CD4-positive, alpha-beta T cell treated with Interleukin-2 at 100 ng/mL for 4 hours (primary cell): ENCODE results near the gene NKX2-3.

Source experiments
- DNase-seq: peaks from one replicate; pipeline ENCODE4 v3.0.0-alpha.2; 2020; ENCODE audit warnings: low spot score

NKX2-3 gene

GRCh38 chr10:99526861-99527504 lies 5.8 kb upstream of the NKX2-3 start:
- DNase-seq = no peak

DNA sequence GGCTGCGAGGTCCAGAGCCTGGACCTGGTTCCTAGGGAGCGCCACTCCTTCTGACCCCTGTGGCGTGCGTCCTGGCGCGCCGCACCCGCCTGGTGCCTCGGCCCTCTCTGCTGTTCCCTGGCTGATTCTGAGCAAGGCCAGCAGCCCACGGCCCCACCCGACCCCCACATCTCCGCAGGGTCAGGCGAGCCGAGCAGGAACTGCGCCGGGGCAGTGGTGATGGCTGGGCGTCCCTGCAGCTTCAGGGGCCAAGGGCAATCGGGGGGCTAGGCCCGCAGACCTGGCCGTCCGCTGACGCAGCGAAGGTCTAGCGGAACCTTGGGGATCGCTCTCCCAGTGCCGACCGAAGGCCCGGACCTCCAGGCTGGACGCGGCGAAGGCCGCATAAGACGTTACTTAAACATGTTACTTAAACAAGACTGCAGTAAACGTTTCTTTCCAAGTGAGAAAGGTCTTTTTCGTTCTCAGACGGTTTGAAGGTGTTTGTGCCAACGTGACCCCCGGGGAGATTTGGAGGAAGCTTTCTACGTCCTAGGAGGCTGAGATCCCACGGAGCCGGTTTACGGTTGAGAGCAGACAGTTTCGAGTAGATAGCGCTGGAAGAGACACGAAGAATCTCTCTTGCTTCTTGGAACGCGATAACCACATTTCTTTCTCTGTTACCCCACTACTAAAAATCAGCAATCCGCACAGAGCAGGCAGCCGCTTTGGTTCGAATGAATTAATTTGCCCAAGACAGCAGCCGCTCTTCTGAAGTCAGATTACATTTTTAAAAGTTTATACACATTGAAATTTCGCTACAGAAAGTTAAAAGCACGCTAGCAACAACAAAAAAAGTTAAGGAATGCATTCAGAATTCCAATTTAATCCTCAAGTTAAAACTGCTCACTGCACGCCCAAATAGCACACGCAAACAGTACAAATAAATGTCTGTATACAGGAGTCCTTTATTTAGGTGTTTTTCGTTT lies 4.9 kb upstream of the NKX2-3 start:
- no peak for DNase-seq

DNA sequence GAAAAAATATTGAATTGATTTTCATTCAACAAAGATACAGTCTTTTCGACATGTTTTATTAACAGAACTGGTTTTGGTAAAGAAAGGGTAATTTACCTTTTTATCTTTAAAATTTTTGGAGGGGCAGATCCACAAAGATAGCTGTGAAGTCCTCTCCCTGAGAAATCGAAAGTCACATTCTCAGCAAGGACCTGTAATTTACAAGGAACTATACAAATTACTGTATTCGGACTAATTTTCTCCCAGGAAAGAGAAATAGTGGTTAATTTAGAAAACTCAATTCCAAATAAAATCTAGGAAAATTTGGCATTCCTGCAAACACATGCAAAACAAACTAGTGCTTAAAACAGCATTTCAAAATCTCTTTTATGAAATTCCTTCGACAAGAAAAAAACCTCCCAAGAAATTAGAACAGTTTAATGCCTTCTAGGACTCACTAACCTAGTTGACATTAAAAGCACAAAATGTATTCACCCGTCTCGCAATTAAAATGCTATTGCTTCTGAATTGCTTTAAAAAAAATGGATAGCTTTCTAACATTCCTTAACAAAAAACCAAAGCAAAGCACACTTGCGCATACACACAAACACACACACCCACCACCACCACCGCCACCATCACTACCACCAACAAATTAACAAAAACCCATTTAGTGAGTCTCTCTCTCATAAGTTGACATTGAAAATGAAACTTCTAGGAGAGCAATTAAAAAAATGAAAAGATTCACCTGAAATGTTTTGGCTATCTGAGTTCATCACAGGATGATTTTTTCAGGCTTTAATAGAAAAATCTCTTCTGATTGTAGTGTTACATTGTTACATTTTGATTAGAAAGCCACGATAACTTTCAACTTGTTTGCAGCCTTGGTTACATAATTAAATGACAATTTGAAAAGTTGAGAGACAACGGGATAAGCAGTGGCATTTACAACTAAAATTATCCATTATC lies 4.0 kb upstream of the NKX2-3 start:
- DNase-seq = no peak

- DNase-seq = no peak
Measured at GRCh38 chr10:99529591-99530107, 3.1 kb upstream of the NKX2-3 start.

- no peak for DNase-seq
Measured at GRCh38 chr10:99530108-99531025, 2.4 kb upstream of the NKX2-3 start.

- no peak for DNase-seq
Measured at GRCh38 chr10:99531026-99531695, 1.6 kb upstream of the NKX2-3 start.

DNA sequence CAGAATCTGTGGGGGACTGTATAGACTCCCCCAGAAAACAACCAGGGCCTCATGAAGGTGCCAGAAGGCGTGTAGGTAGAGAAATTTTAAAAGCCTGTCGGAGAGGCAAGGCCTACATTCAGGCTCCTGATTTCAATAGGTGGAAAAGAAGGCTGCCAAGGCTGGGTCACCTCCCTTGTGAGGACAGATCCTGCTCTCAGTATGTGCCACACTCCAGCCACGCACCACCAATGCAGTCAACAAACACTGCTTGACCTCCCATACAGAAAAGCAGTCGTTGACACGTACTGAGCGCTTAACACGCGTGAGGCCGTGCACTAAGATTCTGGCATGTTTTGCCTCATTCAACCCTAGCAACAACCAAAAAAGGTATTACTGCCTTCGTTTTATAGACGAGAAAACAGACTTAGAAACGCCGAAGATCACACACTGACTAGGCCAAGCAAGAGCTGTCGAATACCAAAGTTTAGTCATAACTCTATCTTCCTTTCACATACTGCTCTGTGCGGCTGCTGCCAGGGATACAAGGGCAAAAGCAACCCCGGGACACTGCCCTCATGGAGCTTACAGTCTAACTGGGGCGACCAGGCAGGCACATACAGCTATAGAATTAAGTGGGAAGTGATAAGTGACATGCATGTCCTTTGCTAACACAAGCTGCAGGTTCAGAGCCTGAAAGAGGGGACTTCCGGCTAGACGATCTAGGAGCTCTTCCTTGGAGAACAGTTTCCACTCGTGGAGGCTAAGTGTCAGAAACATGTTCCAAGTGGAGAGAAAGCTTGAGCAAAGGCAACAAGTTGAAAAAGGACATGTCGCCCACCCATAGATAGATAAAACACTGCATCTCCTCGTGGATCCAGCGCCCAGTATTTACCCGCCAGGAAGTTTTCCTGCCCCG lies 797 bp upstream of the NKX2-3 start:
- DNase-seq = no peak

GRCh38 chr10:99533496-99534449 lies 1.0 kb downstream of the NKX2-3 start:
- no peak for DNase-seq

- DNase-seq = no peak
Measured at GRCh38 chr10:99534450-99534938, 1.8 kb downstream of the NKX2-3 start.

GRCh38 chr10:99534939-99535763 lies 2.4 kb downstream of the NKX2-3 start:
- DNase-seq = no peak

DNA sequence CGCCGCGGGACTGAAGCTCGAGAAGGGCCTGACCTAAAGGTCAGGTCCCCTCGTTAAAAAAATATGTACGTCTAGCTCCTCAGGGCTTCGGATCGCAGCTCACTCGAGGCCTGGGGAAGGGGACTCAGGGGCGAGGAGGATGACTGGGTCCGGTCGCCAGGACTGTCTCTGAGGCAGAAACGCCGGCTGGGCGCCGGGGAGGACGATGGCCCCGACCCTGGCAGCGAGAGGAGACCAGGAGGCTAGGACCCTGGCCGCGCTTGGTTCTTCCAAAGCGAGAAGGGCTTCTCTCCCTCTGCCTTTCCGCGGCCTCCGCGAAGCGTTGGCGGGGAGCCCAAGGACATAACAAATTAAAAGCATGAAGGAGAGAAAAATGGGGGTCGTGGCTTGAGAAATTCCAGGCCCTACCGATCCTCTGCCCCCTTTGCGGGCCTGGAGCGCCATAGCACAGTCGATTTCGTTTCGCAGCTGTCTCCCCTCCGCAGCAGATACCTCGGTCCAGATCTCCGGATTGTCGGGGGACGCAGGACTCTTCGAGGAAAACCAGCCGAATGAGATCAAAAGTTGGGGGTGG lies 3.1 kb downstream of the NKX2-3 start:
- no peak for DNase-seq

DNA sequence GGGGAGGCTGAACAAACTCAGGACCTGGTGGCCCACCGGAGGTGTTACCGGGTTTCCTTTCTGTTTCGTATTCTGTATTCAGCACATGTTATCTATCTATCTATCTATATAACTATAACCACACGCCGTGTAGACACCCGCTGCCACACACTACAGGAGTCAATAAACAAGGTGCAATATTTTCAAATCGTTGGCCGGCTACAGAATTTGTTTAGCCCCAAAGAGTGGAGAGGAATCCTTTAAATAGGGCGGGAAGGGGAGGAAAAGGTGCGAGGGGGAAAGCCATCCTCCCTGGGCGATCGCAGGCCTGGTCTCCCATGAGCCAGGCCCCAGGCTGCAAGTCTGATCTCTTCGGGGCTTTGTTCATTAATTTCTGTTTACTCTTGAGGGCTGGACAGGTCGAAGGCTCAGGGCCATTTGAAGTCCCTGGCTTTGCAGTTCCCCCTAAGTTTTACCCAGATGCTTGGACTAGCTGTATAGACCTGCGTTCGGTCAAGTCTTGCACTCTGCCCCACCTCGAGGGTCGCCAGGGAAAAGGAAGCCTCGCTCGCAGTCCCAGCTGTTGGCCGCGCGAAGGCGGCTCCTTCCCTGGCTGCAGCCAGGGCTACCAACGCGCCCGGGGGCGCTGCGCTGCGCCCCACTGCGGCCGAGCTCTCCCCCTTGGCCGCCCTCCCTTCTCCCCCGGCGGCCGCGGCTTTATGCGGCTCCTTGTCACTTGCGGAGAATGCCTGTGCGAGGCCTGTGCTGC lies 3.8 kb downstream of the NKX2-3 start:
- DNase-seq = no peak

DNA sequence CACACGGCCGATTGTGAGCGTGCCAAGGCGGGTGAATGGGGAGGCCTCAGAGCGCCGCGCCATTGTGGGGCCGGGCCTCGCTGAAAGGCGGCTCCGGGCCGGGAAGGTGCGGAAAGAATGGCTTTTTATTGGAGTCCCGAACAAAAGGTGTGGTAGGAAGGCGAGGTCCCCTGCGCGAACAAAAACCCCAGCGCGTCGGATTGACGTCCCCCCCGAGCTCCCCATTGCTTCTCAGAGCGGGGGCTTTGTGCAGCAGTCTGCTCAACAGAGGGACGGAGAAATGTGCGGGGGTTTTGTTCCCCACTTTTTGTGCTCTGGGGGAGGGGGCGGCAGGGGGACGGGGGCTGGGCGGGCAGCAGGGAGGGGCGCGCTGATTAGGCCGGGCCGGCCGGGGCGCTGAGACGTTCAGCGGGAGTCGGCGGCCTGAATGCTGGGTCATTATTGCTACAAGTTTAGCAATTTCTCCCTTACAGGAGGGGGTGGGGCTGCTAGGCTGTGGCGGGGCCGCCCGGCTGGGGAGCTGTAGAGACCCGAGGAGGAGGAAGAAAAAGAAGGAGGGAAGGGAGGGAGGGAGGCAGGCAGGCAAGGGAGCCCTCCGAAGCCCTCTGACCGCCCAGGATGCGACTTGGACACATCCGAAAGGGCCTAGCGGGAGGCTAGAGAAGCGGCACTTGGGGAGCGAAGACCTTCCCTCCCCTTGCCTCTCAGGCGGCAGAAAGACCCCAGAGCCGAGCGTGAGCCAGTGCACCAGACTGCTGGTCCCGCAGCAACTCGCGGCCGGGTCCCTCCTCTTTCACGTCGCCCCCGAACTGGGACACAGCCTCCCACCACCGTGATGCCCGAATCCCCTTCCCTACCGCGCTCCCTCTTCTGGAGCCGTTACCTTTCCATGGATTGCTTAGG lies 4.6 kb downstream of the NKX2-3 start:
- DNase-seq = no peak

- no peak for DNase-seq
Measured at GRCh38 chr10:99537989-99538917, 5.5 kb downstream of the NKX2-3 start.
